GM21786 (cell line): ENCODE measurements around the gene LAD1.

Experiments
- ATAC-seq: cut with Tn5 transposase; IDR thresholded peaks from one replicate; pipeline ENCODE4 v1.9.1; 2021; ENCODE audit not compliant: unreplicated experiment

Gene LAD1

GRCh38 chr1:201365251-201365650 is 33.9 kb downstream of the LAD1 start:
- ATAC-seq = no peak

GRCh38 chr1:201364808-201365105 is 34.4 kb downstream of the LAD1 start:
- ATAC-seq = no peak

DNA sequence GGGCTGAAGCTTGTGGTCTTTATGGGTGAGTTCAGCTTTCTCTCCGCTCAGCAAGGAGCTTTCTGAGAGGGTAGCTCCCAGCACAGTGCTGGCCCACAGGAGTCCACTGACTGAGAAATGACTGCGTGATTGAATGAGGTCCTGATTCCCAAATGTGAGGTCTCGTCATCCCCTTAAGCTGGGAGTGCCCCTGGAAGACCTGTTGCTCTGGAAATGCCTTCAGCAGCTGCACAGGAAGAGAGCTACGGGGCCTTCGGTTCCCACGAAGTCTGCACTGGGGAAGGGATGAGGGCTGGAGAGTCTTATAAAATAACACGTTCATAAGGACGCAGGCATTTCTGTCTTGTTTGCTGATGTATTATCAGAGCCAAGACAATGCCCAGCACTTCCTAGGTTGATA is 35.7 kb downstream of the LAD1 start:
- ATAC-seq = no peak

GRCh38 chr1:201362906-201363305 is 36.2 kb downstream of the LAD1 start:
- no peak for ATAC-seq

GRCh38 chr1:201361652-201362504 is 37.2 kb downstream of the LAD1 start:
- ATAC-seq = peak; percentile 50

GRCh38 chr1:201360901-201361651 is 38.0 kb downstream of the LAD1 start:
- no peak for ATAC-seq

DNA sequence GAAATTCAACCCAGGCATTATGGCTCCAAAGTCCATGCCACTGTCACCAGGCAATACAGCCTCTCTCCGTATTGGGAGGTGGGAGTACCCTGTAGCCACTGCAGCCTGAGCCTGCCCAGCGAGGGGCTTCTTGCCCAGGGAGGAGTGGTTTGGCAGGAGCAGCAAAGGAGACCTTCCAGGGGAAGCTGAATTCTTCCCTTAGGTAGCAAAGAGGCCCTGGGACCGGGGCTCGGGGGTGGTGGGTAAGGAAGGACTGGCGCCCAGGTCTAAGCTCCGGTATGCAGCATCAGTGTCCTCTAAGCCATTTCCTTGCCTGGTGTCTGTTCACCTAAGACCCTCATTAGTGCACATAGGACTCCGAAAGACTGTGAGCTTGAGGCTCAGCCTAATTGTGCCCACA is 38.6 kb downstream of the LAD1 start:
- no peak for ATAC-seq

DNA sequence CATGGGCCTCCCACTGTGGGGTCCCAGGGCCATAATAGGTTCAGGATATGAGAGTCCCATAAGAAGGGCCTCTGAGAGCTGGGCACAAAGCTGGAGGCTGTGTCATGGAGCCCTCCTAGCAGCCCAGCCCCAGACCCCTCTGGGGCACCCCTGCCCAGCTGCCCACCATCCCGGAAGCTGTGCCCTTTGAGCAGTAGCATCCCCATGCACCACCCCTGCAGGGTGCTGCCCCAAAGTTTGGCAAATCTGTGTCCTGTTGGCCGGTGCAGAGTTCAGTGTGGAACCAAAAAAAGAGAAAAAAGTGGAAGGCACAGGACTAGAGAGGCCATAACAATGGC is 39.3 kb downstream of the LAD1 start:
- ATAC-seq = no peak

DNA sequence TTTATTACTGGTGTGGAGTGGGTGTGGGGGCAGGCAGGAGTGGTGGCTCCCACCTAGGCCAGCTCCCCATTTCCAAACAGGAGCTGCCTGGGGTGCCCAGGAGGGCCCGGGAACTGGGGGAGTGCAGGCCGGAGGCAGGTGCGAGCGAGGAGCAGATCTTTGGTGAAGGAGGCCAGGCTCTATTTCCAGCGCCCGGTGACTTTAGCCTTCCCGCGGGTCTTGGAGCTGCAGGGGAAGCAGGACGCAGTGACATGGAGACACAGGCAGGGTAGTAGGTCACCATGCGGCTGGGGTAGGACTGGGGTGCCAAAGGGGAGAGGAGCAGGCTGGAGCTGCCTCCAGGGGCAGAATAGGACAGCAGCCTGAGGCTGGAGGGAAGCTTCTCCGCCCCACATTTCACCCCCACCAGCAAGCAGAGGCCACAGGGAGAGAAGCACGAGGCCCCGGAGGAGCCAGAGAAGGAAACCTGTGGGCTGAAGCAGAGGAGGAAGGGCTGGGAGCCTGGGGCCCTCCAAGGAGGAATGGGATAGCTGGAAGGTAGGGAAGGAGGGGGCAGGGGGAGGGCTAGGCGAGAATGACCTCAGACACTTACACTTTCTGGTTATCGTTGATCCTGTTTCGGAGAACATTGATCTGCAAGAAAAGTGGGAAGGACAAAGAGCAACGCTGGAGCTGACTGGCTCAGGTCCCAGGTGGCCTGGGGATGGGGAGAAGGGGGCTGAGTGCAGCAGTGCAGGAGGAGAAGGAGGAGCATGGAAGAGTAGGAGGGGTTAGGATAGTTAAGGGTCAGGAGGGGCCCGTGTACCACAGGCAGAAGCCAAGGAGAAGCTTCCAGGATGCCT is 39.9 kb downstream of the LAD1 start:
- no peak for ATAC-seq

DNA sequence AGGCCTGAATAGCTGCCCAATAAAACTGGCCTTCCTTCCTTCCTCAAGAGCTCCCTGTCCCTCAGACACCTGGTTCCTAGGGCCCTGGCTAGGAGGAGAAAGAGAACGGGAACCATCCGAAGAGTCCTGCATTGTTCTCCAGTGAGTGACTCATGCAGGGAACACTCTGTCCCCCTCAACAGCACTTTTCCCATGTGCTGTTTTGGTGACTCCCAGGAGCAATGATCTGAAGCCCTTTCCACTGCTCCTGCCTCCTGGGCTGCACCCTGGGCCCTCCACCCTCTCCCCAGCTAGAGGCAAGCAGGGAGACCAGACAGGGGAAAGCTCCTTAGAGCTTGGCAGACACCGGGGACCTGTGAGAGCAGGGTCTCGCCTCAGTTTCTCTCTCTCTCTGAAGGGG is 40.5 kb downstream of the LAD1 start:
- no peak for ATAC-seq

DNA sequence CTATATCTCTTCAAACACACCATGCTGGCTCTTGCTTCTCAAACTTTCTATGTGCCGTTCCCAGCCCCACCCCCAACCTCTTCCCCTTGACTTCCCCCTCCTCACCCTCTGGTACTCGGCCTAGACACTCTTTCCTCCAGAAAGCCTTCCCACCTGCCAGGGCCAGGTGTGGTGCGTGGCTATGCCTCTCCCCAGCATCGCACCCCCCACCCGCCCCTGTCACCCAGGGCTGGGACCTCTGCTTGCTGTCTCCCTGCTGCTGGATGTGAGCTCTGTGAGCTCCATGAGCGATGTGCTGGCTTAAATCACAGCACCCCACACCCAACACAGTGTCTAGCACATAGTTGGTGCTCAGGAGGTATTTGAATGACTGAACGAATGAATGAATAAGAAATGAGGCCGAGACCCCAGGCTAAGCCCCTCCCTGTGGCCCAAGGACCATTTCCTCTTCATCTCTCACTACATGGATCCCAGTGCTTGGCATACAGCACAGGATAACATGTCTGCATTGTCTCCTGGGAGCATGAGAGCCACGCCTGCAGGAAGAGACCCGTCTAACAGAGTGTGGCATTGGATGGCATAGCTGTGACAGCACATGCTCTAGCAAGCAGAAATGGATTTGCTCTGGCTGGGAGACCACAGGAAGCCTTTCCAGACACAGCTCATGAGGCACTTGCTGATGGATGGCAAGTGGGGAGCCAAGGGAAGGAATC is 41.3 kb downstream of the LAD1 start:
- no peak for ATAC-seq

GRCh38 chr1:201357211-201357610 is 41.9 kb downstream of the LAD1 start:
- no peak for ATAC-seq

- no peak for ATAC-seq
These were observed 42.4 kb downstream of the LAD1 start for GRCh38 chr1:201356701-201357100.

DNA sequence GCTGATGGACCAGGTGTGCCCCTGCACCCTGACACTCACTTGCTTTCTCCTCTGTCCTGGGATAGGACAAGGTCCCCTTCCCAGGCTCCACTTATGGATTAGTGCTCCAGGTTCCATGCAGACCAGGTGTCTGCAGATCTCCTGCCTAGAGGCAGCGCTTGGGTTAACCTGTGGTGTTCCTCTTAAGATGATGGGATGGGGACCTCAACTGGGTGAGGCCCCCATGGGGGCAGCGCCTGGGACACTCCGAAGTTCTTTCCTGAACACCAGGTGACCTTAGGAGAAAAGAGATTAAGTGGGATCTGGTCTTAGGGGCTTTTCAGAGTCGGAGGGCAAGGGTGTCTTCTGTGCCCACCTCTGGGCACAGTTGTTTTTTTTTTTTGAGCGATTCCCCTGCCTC is 42.9 kb downstream of the LAD1 start:
- no peak for ATAC-seq

GRCh38 chr1:201355471-201355870 is 43.7 kb downstream of the LAD1 start:
- ATAC-seq = no peak

- ATAC-seq = no peak
These were observed 44.2 kb downstream of the LAD1 start for GRCh38 chr1:201354901-201355295.

GRCh38 chr1:201354151-201354900 is 44.8 kb downstream of the LAD1 start:
- ATAC-seq = no peak

- no peak for ATAC-seq
These were observed 45.8 kb downstream of the LAD1 start for GRCh38 chr1:201353186-201353940.

- ATAC-seq = no peak
These were observed 47.5 kb downstream of the LAD1 start for GRCh38 chr1:201351617-201352016.

DNA sequence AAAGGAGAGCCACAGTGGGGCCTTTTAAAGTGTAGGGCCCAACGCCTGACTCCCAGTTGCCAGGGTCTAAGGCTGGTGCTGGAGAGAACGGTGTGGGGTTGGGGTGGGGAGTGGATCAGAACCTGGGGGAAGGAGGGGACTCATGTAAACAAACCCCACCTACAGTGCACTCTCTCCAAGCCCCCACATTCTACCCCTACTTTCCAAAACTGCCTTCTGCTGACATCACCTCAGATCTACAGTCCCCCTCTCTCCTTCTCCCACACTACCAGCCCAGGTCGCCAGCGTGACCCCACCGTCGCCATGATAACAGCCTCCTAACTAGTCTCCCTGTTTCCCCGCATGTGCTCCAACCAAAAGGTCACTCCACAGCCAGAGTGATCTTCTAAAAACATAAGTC is 48.2 kb downstream of the LAD1 start:
- ATAC-seq = no peak
